GM12878 (cell line): ENCODE results near the gene GLRX5. TPM values are rescaled to one million over a fixed set of nuclear protein-coding genes. Genes with fewer than 3 reads are reported as not detected.

Source experiments
- ATAC-seq: fragments of 200-7000 bp; cut with Tn5 transposase; 3 replicates; pipeline ENCODE4 v1.9.1; 2020; ENCODE audit warnings: mild to moderate bottlenecking, moderate library complexity
- BruUV-seq: library from RNA; stranded (reverse); fragments of 400-500 nt; replicated peaks from 2 replicates; lab custom pipeline; 2021; lab: Mats Ljungman, UMichigan
- CTCF ChIA-PET: fragments of 300-600 bp; sonication (Branson Sonifier 250); formaldehyde crosslinking; extraction: SDS; loops from one replicate; lab custom pipeline; 2021; ENCODE audit warnings: inconsistent platforms; lab: Yijun Ruan, JAX
- POLR2A ChIA-PET: fragments of 350-600 bp; formaldehyde crosslinking; extraction: SDS; loops from one replicate; lab custom pipeline; 2021; ENCODE audit warnings: inconsistent platforms; lab: Charles Lee
- RAD21 ChIA-PET: fragments of 300-600 bp; sonication (Branson Sonifier 250); formaldehyde crosslinking; loops from one replicate; lab custom pipeline; 2023; ENCODE audit warnings: antibody characterized with exemption; ENCODE audit not compliant: unreplicated experiment; lab: Charles Lee
- SMC1A ChIA-PET: fragments of 300-600 bp; sonication (Branson Sonifier 250); formaldehyde crosslinking; loops from one replicate; lab custom pipeline; 2023; ENCODE audit not compliant: unreplicated experiment, uncharacterized antibody; lab: Charles Lee
- DNase-seq: peaks from one replicate; pipeline ENCODE4 v3.0.0-alpha.2; 2011; ENCODE audit warnings: low read depth, low spot score
- FAIRE-seq: peaks from 3 replicates; lab custom pipeline; 2011; peaks lifted over from hg19 to GRCh38; lab: Jason Lieb, UNC
- H2AFZ ChIP-seq: 2 replicates; pipeline ENCODE4 v1.6.0; 2011; ENCODE audit warnings: low read depth, low read length, control low read depth; ENCODE audit not compliant: control insufficient read depth
- H3K27ac ChIP-seq: 2 replicates; pipeline ENCODE4 v1.5.1; 2011; ENCODE audit warnings: control low read depth; ENCODE audit not compliant: control insufficient read depth, insufficient read depth
- H3K27me3 ChIP-seq, 2 experiments: replicated peaks in 1 of 2; 2 replicates each; pipeline versions ENCODE4 v1.6.0 to v1.6.1; 2011; ENCODE audit warnings: low read length in 1 of 2; ENCODE audit not compliant: control insufficient read depth in 2 of 2, insufficient read depth in 2 of 2
- H3K36me3 ChIP-seq, 2 experiments: 2 replicates each; pipeline ENCODE4 v1.5.1; 2011; ENCODE audit warnings: low read length in 1 of 2; ENCODE audit not compliant: control insufficient read depth in 2 of 2, insufficient read depth in 2 of 2
- H3K4me1 ChIP-seq: 2 replicates; pipeline ENCODE4 v1.6.1; 2011; ENCODE audit warnings: mild to moderate bottlenecking, low read length, moderate library complexity, mixed read lengths; ENCODE audit not compliant: control insufficient read depth, insufficient read depth
- H3K4me2 ChIP-seq: 2 replicates; pipeline ENCODE4 v1.6.0; 2011; ENCODE audit warnings: control low read depth; ENCODE audit not compliant: control insufficient read depth, insufficient read depth
- H3K4me3 ChIP-seq: fragments of 200-600 bp; sonication (generic); 2 replicates; pipeline ENCODE4 v1.5.1; 2016
- H3K79me2 ChIP-seq: 2 replicates; pipeline ENCODE4 v1.6.0; 2011; ENCODE audit warnings: low read length; ENCODE audit not compliant: control insufficient read depth, insufficient read depth
- H3K9ac ChIP-seq: 2 replicates; pipeline ENCODE4 v1.8.0; 2011; ENCODE audit warnings: low read length, control low read depth, mixed read lengths; ENCODE audit not compliant: control insufficient read depth, insufficient read depth
- H3K9me3 ChIP-seq: replicated peaks from 3 replicates; pipeline ENCODE4 v1.5.1; 2011; ENCODE audit warnings: mild to moderate bottlenecking, low read length; ENCODE audit not compliant: control insufficient read depth, insufficient read depth
- H4K20me1 ChIP-seq: 2 replicates; pipeline ENCODE4 v1.6.0; 2011; ENCODE audit not compliant: control insufficient read depth, insufficient read depth
- BACH1 ChIP-seq: fragments of 450-650 bp; IDR thresholded peaks from 2 replicates; pipeline ENCODE4 v1.6.1; 2017; ENCODE audit warnings: mild to moderate bottlenecking, borderline replicate concordance
- CBX5 ChIP-seq: sonication (generic); IDR thresholded peaks from 2 replicates; pipeline ENCODE4 v1.6.1; 2016; ENCODE audit warnings: low read depth, moderate library complexity, mild to moderate bottlenecking, inconsistent platforms
- DPF2 ChIP-seq: fragments of 450-650 bp; IDR thresholded peaks from 2 replicates; pipeline ENCODE4 v1.6.1; 2017; ENCODE audit warnings: mild to moderate bottlenecking
- HDAC2 ChIP-seq: fragments of 200-600 bp; sonication (generic); IDR thresholded peaks from 2 replicates; pipeline ENCODE4 v1.6.1; 2017
- IRF5 ChIP-seq: fragments of 450-650 bp; IDR thresholded peaks from 2 replicates; pipeline ENCODE4 v1.6.1; 2017; ENCODE audit warnings: borderline replicate concordance
- MTA3 ChIP-seq: IDR thresholded peaks from 2 replicates; pipeline ENCODE4 v1.6.1; 2012; ENCODE audit warnings: low read length, inconsistent platforms, borderline replicate concordance
- NR2C2 ChIP-seq: IDR thresholded peaks from 2 replicates; pipeline ENCODE4 v1.6.1; 2011; ENCODE audit warnings: borderline replicate concordance, low read depth; ENCODE audit not compliant: control insufficient read depth, insufficient read length
- PKNOX1 ChIP-seq: fragments of 450-650 bp; IDR thresholded peaks from 2 replicates; pipeline ENCODE4 v1.6.1; 2016; ENCODE audit warnings: mild to moderate bottlenecking
- RB1 ChIP-seq: fragments of 450-650 bp; formaldehyde crosslinking; IDR thresholded peaks from 2 replicates; pipeline ENCODE4 v1.6.1; 2017; ENCODE audit warnings: mild to moderate bottlenecking, borderline replicate concordance
- RBBP5 ChIP-seq: fragments of 200-600 bp; sonication (generic); conservative IDR thresholded peaks from 2 replicates; pipeline ENCODE4 v1.6.1; 2016
- TCF12 ChIP-seq: IDR thresholded peaks from 2 replicates; pipeline ENCODE4 v1.6.1; 2011; ENCODE audit warnings: low read depth, mild to moderate bottlenecking, low read length
- ZNF207 ChIP-seq: fragments of 450-650 bp; IDR thresholded peaks from 2 replicates; pipeline ENCODE4 v1.6.1; 2014; ENCODE audit warnings: antibody characterized with exemption, mild to moderate bottlenecking, borderline replicate concordance
- ZNF217 ChIP-seq: fragments of 450-650 bp; IDR thresholded peaks from 2 replicates; pipeline ENCODE4 v1.6.1; 2017; ENCODE audit warnings: antibody characterized with exemption, mild to moderate bottlenecking
- WGBS: methylation state at CpG from one replicate; pipeline ENCODE4 v1.1.6; 2016; ENCODE audit warnings: low lambda C conversion rate; ENCODE audit not compliant: insufficient replicate concordance, insufficient coverage; ENCODE audit errors: missing lambda C conversion rate; 5-methylcytosine and 5-hydroxymethylcytosine counted together
- in situ Hi-C: fragments of 300-500 bp; cut with MboI; formaldehyde crosslinking; loops from 9 replicates; pipeline ENCODE4 v1.14.3; 2018; ENCODE audit warnings: mixed read lengths
- intact Hi-C: fragments of 100-400 bp; cut with micrococcal nuclease; formaldehyde crosslinking; loops from one replicate; pipeline ENCODE4 v1.14.2; 2022; ENCODE audit not compliant: unreplicated experiment
- polyA plus RNA-seq, 11 experiments: library from polyadenylated mRNA; depleted of rRNA in 4 of 11; unstranded in 6 of 11; stranded (reverse) in 5 of 11; fragments of >200 nt; fragmentation: Nextera tagmentation in 4 of 11; fragmentation: Illumina TruSeq in 1 of 11; extraction: Ambion mirVana in 4 of 11; extraction: Trizol in 1 of 11; gene quantifications; 1 replicate in 1 of 11; 2 replicates in 10 of 11; pipeline versions ENCODE4 v1.2.1 to v1.2.3, GENCODE V29; 2011 to 2016; ENCODE audit warnings: inconsistent platforms in 2 of 11, missing spikeins in 2 of 11, low read depth in 1 of 11
- total RNA-seq, 4 experiments: library from RNA; depleted of rRNA in 3 of 4; stranded (reverse); fragments of >200 nt in 3 of 4; fragmentation: Illumina TruSeq in 1 of 4; extraction: Trizol in 1 of 4; gene quantifications; 2 replicates each; pipeline versions ENCODE4 v1.2.1 to v1.2.3, GENCODE V29; 2013 to 2021
- TF ChIP-seq, protein P1 (sequence below): fragments of 450-650 bp; IDR thresholded peaks from 2 replicates; pipeline ENCODE4 v1.6.1; 2016; ENCODE audit warnings: mild to moderate bottlenecking
- TF ChIP-seq, protein P2 (sequence below): IDR thresholded peaks from 2 replicates; pipeline ENCODE4 v1.6.1; 2012; ENCODE audit warnings: low read length, inconsistent platforms
- TF ChIP-seq, protein P3 (sequence below): fragments of 450-650 bp; IDR thresholded peaks from 2 replicates; pipeline ENCODE4 v1.6.1; 2014; ENCODE audit warnings: mild to moderate bottlenecking

Gene GLRX5
- total and polyA plus RNA-seq, 10 of the 15 experiments (the other 5 are each of a cell fraction or from before 2014, with no cell fraction given) = 12.8 to 139 (median 55.4) TPM

DNA sequence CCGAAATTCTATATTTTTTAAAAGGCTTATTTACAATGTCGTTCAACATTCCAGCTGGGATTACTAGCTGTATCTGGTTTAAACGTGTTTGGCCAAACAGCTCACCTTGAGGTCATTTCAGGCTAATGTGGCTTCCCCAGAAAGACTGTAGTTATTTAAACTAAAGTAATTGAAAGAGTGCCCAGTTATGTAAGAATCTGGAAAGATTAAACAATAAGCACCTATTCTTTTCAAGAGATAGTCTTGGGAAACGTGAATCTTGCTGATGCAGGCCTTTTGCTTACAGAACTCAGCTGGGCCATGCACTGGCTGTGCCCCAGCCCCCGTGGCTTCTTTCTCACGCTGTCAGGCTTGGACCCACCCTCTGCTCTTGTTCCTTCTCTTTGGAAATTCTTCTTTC, 24.4 kb downstream of the GLRX5 start (continued):
- TF ChIP-seq IRF5 = no peak
- no peak for TF ChIP-seq HDAC2
- no peak for TF ChIP-seq MTA3
- TF ChIP-seq ZNF217 = no peak
- TF ChIP-seq, protein P1, sequence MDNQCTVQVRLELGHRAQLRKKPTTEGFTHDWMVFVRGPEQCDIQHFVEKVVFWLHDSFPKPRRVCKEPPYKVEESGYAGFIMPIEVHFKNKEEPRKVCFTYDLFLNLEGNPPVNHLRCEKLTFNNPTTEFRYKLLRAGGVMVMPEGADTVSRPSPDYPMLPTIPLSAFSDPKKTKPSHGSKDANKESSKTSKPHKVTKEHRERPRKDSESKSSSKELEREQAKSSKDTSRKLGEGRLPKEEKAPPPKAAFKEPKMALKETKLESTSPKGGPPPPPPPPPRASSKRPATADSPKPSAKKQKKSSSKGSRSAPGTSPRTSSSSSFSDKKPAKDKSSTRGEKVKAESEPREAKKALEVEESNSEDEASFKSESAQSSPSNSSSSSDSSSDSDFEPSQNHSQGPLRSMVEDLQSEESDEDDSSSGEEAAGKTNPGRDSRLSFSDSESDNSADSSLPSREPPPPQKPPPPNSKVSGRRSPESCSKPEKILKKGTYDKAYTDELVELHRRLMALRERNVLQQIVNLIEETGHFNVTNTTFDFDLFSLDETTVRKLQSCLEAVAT = no peak
- TF ChIP-seq CBX5 = no peak
- TF ChIP-seq, protein P2, sequence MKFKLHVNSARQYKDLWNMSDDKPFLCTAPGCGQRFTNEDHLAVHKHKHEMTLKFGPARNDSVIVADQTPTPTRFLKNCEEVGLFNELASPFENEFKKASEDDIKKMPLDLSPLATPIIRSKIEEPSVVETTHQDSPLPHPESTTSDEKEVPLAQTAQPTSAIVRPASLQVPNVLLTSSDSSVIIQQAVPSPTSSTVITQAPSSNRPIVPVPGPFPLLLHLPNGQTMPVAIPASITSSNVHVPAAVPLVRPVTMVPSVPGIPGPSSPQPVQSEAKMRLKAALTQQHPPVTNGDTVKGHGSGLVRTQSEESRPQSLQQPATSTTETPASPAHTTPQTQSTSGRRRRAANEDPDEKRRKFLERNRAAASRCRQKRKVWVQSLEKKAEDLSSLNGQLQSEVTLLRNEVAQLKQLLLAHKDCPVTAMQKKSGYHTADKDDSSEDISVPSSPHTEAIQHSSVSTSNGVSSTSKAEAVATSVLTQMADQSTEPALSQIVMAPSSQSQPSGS = no peak

- no peaks in the 10 kb centered on the region for H3K36me3 ChIP-seq
- H3K9ac ChIP-seq = no peak overlapping the region
- H3K79me2 ChIP-seq = no peaks in the 10 kb centered on the region
- ChIA-PET RAD21 (interaction anchor here (0.8 to 4.6 kb wide), 5 partner anchors 114 to 214 kb away, joined by 3 to 35 read pairs (median 7); no protein-coding TSS in a partner anchor), SMC1A (interaction anchor here (1.0 to 6.2 kb wide), 12 partner anchors 17 to 434 kb away, joined by 3 to 68 read pairs (median 6); partner anchors contain the start of genes TCL1A and TCL1B), CTCF (interaction anchor here (0.7 to 11.0 kb wide), 18 partner anchors 11 to 434 kb away, joined by 3 to 217 read pairs (median 8); partner anchors contain the start of gene TCL1A), POLR2A (no interaction called here)
- DNase-seq (peak; percentile 71), ATAC-seq (peak; percentile 95), FAIRE-seq (peak; percentile 91)
- no peak overlapping the region for H3K4me3 ChIP-seq
- H3K27me3 ChIP-seq = no peaks in the 10 kb centered on the region
- WGBS = 14% methylated on average over 14 of the region's 14 CpGs
- intact Hi-C loops (loop anchor here (1.0 to 5.0 kb wide), 6 partner anchors 48 to 861 kb away; no protein-coding TSS in a partner anchor), in situ Hi-C loops (loop anchor here (5.0 to 10.0 kb wide), 3 partner anchors 124 to 711 kb away; partner anchors contain the start of gene TCL1B)
- no TSS peak for BruUV-seq
- H2AFZ ChIP-seq = no peak overlapping the region
- no peaks in the 10 kb centered on the region for H4K20me1 ChIP-seq
- H3K4me2 ChIP-seq = no peak overlapping the region
- no peak overlapping the region for H3K27ac ChIP-seq
- no peaks in the 10 kb centered on the region for H3K9me3 ChIP-seq
- H3K4me1 ChIP-seq = peaks cover 6% of the 10 kb centered on the region; the same call in 1 of the 2 replicates
- TF ChIP-seq BACH1 = no peak
- no peak for TF ChIP-seq NR2C2
- no peak for TF ChIP-seq DPF2
- TF ChIP-seq TCF12 = peak; percentile 96
- TF ChIP-seq, protein P3, sequence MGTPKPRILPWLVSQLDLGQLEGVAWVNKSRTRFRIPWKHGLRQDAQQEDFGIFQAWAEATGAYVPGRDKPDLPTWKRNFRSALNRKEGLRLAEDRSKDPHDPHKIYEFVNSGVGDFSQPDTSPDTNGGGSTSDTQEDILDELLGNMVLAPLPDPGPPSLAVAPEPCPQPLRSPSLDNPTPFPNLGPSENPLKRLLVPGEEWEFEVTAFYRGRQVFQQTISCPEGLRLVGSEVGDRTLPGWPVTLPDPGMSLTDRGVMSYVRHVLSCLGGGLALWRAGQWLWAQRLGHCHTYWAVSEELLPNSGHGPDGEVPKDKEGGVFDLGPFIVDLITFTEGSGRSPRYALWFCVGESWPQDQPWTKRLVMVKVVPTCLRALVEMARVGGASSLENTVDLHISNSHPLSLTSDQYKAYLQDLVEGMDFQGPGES = 0 out of 2 replicates have a peak, but pooled peaks have one; percentile 46
- no peak for TF ChIP-seq RBBP5
- TF ChIP-seq ZNF207 = peak; percentile 33; the same call in 1 of the 2 replicates
- TF ChIP-seq RB1 = peak; percentile 80; the same call in 1 of the 2 replicates
- TF ChIP-seq PKNOX1 = no peak
Observed at GRCh38 chr14:95561001-95561412, 26.2 kb downstream of the GLRX5 start.
